Measurements from ENCODE around the gene EPN3.

The EPN3 gene

DNA sequence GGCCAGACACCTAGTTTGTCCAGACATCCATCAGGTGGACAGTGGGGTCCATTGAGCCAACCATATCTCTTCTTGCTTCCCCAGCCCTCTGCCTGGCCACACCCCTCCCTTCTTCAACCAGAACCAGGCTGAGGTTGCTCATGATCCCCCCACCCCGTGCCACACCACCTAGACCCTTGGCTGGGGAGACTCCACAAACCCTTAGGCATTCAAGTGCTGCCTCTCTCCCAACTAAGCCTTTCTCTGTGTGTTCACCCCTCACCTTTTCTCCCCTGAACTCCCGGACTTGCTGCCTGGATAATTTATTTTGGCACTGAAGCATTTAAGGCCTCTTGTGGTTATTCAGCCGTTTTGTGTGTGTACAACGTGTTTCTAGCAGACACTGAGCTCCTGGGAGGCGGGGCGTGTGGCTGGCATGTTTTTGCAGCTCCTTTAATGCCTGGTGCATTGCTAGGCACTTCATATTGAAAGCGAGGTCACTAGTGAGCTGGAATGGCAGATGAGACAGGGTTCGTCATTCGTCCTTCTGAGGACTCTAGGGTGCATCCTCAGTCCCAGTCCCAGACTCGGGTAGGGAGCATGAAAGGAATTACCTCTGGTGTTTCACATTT lies 56.7 kb downstream of the EPN3 start:
- no peak for DNase-seq (ENCODE audit: low read depth)

DNA sequence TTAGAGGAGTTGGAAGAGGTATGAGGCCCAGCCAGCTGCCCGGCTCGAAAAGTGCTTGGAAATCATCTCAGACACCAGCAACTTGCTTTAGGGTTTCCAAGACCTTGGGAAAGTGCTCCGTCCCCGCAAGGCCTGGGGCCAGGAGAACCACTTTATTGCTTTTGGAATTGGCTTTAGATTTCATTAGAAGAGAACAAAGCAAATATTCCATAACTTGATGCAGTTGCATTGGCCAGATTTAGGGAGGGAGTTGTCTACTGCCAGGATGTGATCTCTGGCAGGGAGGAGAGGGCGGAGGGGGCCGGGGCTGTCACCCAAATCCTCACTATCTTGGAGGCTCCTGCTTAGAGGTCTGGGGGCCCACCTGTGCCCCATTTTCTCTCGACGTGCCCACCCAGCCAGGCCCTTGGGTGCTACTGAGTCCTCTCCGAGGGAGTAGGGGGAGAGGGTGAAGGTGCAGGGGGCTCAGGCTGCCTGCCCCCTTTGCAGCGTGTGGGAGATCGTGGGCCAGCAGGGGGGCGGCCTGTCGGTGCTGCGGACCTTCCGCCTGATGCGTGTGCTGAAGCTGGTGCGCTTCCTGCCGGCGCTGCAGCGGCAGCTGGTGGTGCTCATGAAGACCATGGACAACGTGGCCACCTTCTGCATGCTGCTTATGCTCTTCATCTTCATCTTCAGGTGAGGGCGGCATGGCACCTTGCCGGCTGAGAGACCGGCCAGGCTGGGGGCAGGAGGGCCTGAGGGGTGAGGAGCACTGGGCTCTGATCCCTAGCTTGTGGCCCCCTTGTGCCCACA lies 58.6 kb downstream of the EPN3 start:
- no peak for DNase-seq (ENCODE audit: low read depth)

DNA sequence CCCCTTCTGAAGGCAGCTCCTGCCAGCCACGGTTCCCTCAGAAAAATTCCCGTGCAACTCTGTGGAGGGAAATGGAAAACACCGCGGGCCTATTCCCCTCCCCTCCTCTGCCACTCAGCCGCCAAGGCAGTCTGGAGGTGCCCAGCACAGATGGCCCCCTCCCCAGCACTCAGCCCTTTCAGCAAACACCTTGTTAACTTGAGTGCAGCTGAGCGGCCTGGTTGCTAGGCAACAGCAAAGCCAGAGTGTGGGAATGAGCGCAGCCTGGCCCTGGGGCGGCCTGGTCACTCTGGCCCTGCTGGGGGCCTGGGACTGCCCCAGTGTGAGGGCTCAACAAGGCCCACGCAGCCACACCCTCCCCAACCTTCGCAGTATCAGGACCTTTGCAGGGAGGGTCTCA lies 60.8 kb downstream of the EPN3 start:
- no peak for DNase-seq (ENCODE audit: low read depth)
